HEK293 (cell line): ENCODE results near the gene MED15.
"Not testable (repeated sequence)": the region's sequence is repeated elsewhere in the genome, so short reads cannot be mapped to it uniquely, and the experiment has no call there.

ENCODE experiments used
- CTCF ChIA-PET: fragments of 350-600 bp; formaldehyde crosslinking; extraction: SDS; loops from one replicate; lab custom pipeline; 2021; ENCODE audit warnings: antibody characterized with exemption; lab: Yijun Ruan, JAX
- POLR2A ChIA-PET: fragments of 300-600 bp; formaldehyde crosslinking; extraction: SDS; loops from one replicate; lab custom pipeline; 2020; ENCODE audit warnings: antibody characterized with exemption, inconsistent platforms; lab: Yijun Ruan, JAX
- H3K27ac ChIP-seq: fragments of 200-500 bp; sonication (Bioruptor generic); 2 replicates; pipeline ENCODE4 v1.5.1; 2014; ENCODE audit warnings: low read depth, low read length, control low read depth, inconsistent platforms; ENCODE audit errors: extremely low read depth
- H3K36me3 ChIP-seq, 2 experiments: fragments of 200-500 bp in 1 of 2; sonication (Bioruptor generic) in 1 of 2; 1 replicate in 1 of 2; 2 replicates in 1 of 2; pipeline ENCODE4 v1.5.1; 2014 to 2017; ENCODE audit warnings: inconsistent platforms in 2 of 2, low read length in 2 of 2; ENCODE audit not compliant: control insufficient read depth in 2 of 2, insufficient read depth in 1 of 2
- H3K4me1 ChIP-seq: fragments of 200-500 bp; sonication (Bioruptor generic); 2 replicates; pipeline ENCODE4 v1.5.1; 2014; ENCODE audit warnings: mild to moderate bottlenecking, low read length, inconsistent platforms; ENCODE audit not compliant: control insufficient read depth, insufficient read depth
- H3K4me3 ChIP-seq: 2 replicates; pipeline ENCODE4 v1.5.1; 2011; ENCODE audit warnings: low read depth, mild to moderate bottlenecking, control low read depth, low read length, moderate library complexity
- H3K9me3 ChIP-seq: fragments of 200-500 bp; sonication (Bioruptor generic); 2 replicates; pipeline ENCODE4 v1.5.1; 2014; ENCODE audit warnings: low read depth, low read length, inconsistent platforms; ENCODE audit not compliant: control insufficient read depth, insufficient read depth
- GLI2 ChIP-seq: fragments of 450-650 bp; formaldehyde crosslinking; IDR thresholded peaks from 2 replicates; pipeline ENCODE4; 2017; ENCODE audit warnings: missing biosample characterization, missing genetic modification characterization, low read depth, borderline replicate concordance
- GLIS1 ChIP-seq: fragments of 450-650 bp; formaldehyde crosslinking; IDR thresholded peaks from 2 replicates; pipeline ENCODE4 v1.5.1; 2016; ENCODE audit warnings: missing biosample characterization, missing genetic modification characterization
- PATZ1 ChIP-seq: fragments of 450-650 bp; formaldehyde crosslinking; IDR thresholded peaks from 2 replicates; pipeline ENCODE4 v1.5.1; 2016; ENCODE audit warnings: missing biosample characterization, missing genetic modification characterization
- SALL2 ChIP-seq: fragments of 450-650 bp; formaldehyde crosslinking; IDR thresholded peaks from 2 replicates; pipeline ENCODE4 v1.5.0; 2017; ENCODE audit warnings: missing biosample characterization, mild to moderate bottlenecking, missing genetic modification characterization, borderline replicate concordance
- TSHZ1 ChIP-seq: fragments of 450-650 bp; formaldehyde crosslinking; IDR thresholded peaks from 2 replicates; pipeline ENCODE4 v1.5.1; 2016; ENCODE audit warnings: missing biosample characterization, missing genetic modification characterization, borderline replicate concordance
- ZBTB26 ChIP-seq: fragments of 450-650 bp; formaldehyde crosslinking; optimal IDR thresholded peaks from 2 replicates; pipeline ENCODE3; 2016; ENCODE audit warnings: missing biosample characterization, mild to moderate bottlenecking, missing genetic modification characterization
- ZBTB48 ChIP-seq: fragments of 450-650 bp; formaldehyde crosslinking; IDR thresholded peaks from 2 replicates; pipeline ENCODE4 v1.5.1; 2016; ENCODE audit warnings: missing biosample characterization, missing genetic modification characterization
- ZNF146 ChIP-seq: fragments of 450-650 bp; formaldehyde crosslinking; IDR thresholded peaks from 2 replicates; pipeline ENCODE4 v1.5.1; 2016; ENCODE audit warnings: missing biosample characterization, missing genetic modification characterization
- ZNF19 ChIP-seq: fragments of 450-650 bp; formaldehyde crosslinking; IDR thresholded peaks from 2 replicates; pipeline ENCODE4; 2016; ENCODE audit warnings: missing biosample characterization, missing genetic modification characterization, low read depth
- ZNF23 ChIP-seq: fragments of 450-650 bp; formaldehyde crosslinking; IDR thresholded peaks from 2 replicates; pipeline ENCODE4 v1.5.1; 2016; ENCODE audit warnings: missing biosample characterization, missing genetic modification characterization, borderline replicate concordance
- ZNF248 ChIP-seq: fragments of 450-650 bp; formaldehyde crosslinking; IDR thresholded peaks from 2 replicates; pipeline ENCODE4 v1.5.1; 2017; ENCODE audit warnings: missing biosample characterization, missing genetic modification characterization
- ZNF571 ChIP-seq: fragments of 450-650 bp; formaldehyde crosslinking; IDR thresholded peaks from 2 replicates; pipeline ENCODE4 v1.5.0; 2017; ENCODE audit warnings: missing biosample characterization, missing genetic modification characterization
- ZNF658 ChIP-seq: fragments of 450-650 bp; formaldehyde crosslinking; IDR thresholded peaks from 2 replicates; pipeline ENCODE4; 2016; ENCODE audit warnings: missing biosample characterization, missing genetic modification characterization
- ZNF776 ChIP-seq: fragments of 450-650 bp; formaldehyde crosslinking; IDR thresholded peaks from 2 replicates; pipeline ENCODE4 v1.5.0; 2017; ENCODE audit warnings: missing biosample characterization, missing genetic modification characterization, borderline replicate concordance
- ZSCAN5A ChIP-seq: fragments of 450-650 bp; formaldehyde crosslinking; IDR thresholded peaks from 2 replicates; pipeline ENCODE4 v1.5.1; 2016; ENCODE audit warnings: missing biosample characterization, missing genetic modification characterization

Gene MED15

GRCh38 chr22:20479612-20480196 lies 27.7 kb upstream of the MED15 start:
- Histone ChIP-seq H3K9me3 (no peaks in the 10 kb centered on the region), H3K27ac (no peak overlapping the region), H3K4me3 (no peak overlapping the region), H3K36me3 (peaks cover 13 to 30% of the 10 kb centered on the region in 2 experiments; a peak in 2 of 3 replicates), H3K4me1 (no peaks in the 10 kb centered on the region)
- ChIA-PET CTCF (interaction anchor here (0.6 to 1.0 kb wide), 3 partner anchors 24 to 152 kb away, joined by 3 to 7 read pairs (median 5); no protein-coding TSS in a partner anchor), POLR2A (no interaction called here)
- no peak for TF ChIP-seq ZNF19
- peak; percentile 71; the same call in 1 of the 2 replicates for TF ChIP-seq ZNF146 (tag by site-specific recombination)

- POLR2A ChIA-PET, H3K9me3 ChIP-seq, H3K4me3 ChIP-seq, CTCF ChIA-PET, H3K4me1 ChIP-seq, H3K27ac ChIP-seq: not testable (repeated sequence)
- peaks cover 13 to 46% of the 10 kb centered on the region in 2 experiments; a peak in 2 of 3 replicates for H3K36me3 ChIP-seq
These were observed 24.3 kb upstream of the MED15 start for GRCh38 chr22:20483143-20483506.

GRCh38 chr22:20483771-20484170 lies 23.6 kb upstream of the MED15 start:
- CTCF ChIA-PET = interaction anchor here (0.6 to 0.8 kb wide), 2 partner anchors 8 to 114 kb away, joined by 4 to 6 read pairs; no protein-coding TSS in a partner anchor
- Histone ChIP-seq H3K36me3 (peaks cover 13 to 52% of the 10 kb centered on the region in 2 experiments; a peak in 2 of 3 replicates), H3K27ac (no peak overlapping the region), H3K9me3 (no peaks in the 10 kb centered on the region), H3K4me1 (no peaks in the 10 kb centered on the region)
- TF ChIP-seq SALL2 (tag by site-specific recombination) = no peak
- TF ChIP-seq GLI2 (tag by site-specific recombination) = no peak
- no peak for TF ChIP-seq ZNF248 (tag by site-specific recombination)
- no peak for TF ChIP-seq GLIS1
- no peak for TF ChIP-seq ZNF571 (tag by site-specific recombination)
- no peak for TF ChIP-seq ZNF776
- no peak for TF ChIP-seq TSHZ1 (tag by site-specific recombination)
- TF ChIP-seq ZBTB26 (tag by site-specific recombination) = no peak
- no peak for TF ChIP-seq PATZ1 (tag by site-specific recombination)
- no peak for TF ChIP-seq ZNF658 (tag by site-specific recombination)
- TF ChIP-seq ZBTB48 (tag by site-specific recombination) = no peak
- no peak for TF ChIP-seq ZNF23 (tag by site-specific recombination)
- TF ChIP-seq ZSCAN5A (tag by site-specific recombination) = no peak
- TF ChIP-seq, all 188 proteins: peak for 0
- no peak overlapping the region for H3K4me3 ChIP-seq
- POLR2A ChIA-PET = interaction anchor here (1.2 kb wide), 1 partner anchor 28 kb away, joined by 4 read pairs; no protein-coding TSS in a partner anchor
